Endothelial cell of umbilical vein (primary cell): ENCODE measurements around the gene RPH3AL.

ENCODE experiments used
- CTCF ChIP-seq, 2 donors: IDR thresholded peaks; 1 replicate in 1 of 2; 2 replicates in 1 of 2; pipeline ENCODE4 v1.5.1; 2011; ENCODE audit warnings: low read length in 2 of 2, mild to moderate bottlenecking in 2 of 2, moderate library complexity in 2 of 2, control low read depth in 1 of 2, inconsistent platforms in 1 of 2, low read depth in 1 of 2; ENCODE audit not compliant: insufficient read depth in 1 of 2; ENCODE audit errors: extremely low read depth in 1 of 2
- EZH2 ChIP-seq: IDR thresholded peaks from 2 replicates; pipeline ENCODE4 v1.6.1; 2012; ENCODE audit warnings: borderline replicate concordance, low read depth, mild to moderate bottlenecking, moderate library complexity, low read length, inconsistent platforms; ENCODE audit not compliant: severe bottlenecking
- GATA2 ChIP-seq: IDR thresholded peaks from 2 replicates; pipeline ENCODE4 v1.7.0; 2011; ENCODE audit warnings: low read depth, mild to moderate bottlenecking, moderate library complexity, mixed read lengths, low read length; ENCODE audit not compliant: insufficient read length, insufficient read depth
- MAX ChIP-seq: IDR thresholded peaks from 2 replicates; pipeline ENCODE4 v1.6.1; 2011; ENCODE audit not compliant: insufficient read depth, insufficient read length
- POLR2A ChIP-seq: IDR thresholded peaks from 2 replicates; pipeline ENCODE4 v1.6.1; 2012; ENCODE audit warnings: low read depth, mild to moderate bottlenecking, control low read depth, low read length
- POLR2AphosphoS5 ChIP-seq: IDR thresholded peaks from 2 replicates; pipeline ENCODE4 v1.6.1; 2012; ENCODE audit warnings: low read depth, mild to moderate bottlenecking, control low read depth, low read length, moderate library complexity; ENCODE audit not compliant: insufficient read depth

- TF ChIP-seq CTCF (IDR thresholded peaks at IDR 0.05; ENCODE audit: extremely low read depth in 1 of 2, insufficient read depth in 1 of 2, low read depth in 1 of 2, low read length in 2 of 2), result no peak
- no peak for TF ChIP-seq EZH2
- TF ChIP-seq POLR2A, result no peak
- no peak for TF ChIP-seq POLR2AphosphoS5
- TF ChIP-seq MAX, result no peak
- no peak for TF ChIP-seq GATA2
These were observed 56.2 kb downstream of the RPH3AL start for GRCh38 chr17:296379-296778.
